GM04504 (cell line): ENCODE results near the gene BRD3OS.
A peak's percentile ranks its signal among the peaks of the same experiment; 100 is the strongest.
"Not testable (repeated sequence)": the region's sequence is repeated elsewhere in the genome, so short reads cannot be mapped to it uniquely, and the experiment has no call there.

Source experiments
- DNase-seq: peaks from one replicate; pipeline ENCODE4 v3.0.0-alpha.2; 2012; ENCODE audit warnings: low read depth

BRD3OS gene

DNA sequence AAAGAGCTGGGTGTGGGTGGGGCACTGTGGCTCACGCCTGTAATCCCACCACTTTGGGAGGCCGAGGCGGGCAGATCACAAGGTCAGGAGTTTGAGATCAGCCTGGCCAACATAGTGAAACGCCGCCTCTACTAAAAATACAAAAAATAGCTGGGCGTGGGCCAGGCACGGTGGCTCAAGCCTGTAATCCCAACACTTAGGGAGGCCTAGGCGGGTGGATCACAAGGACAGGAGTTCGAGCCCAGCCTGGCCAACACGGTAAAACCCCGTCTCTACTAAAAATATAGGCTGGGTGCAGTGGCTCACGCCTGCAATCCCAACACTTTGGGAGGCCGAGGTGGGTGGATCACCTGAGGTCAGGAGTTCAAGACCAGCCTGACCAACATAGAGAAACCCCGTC is 36.5 kb upstream of the BRD3OS start:
- DNase-seq, result not testable (repeated sequence)

DNA sequence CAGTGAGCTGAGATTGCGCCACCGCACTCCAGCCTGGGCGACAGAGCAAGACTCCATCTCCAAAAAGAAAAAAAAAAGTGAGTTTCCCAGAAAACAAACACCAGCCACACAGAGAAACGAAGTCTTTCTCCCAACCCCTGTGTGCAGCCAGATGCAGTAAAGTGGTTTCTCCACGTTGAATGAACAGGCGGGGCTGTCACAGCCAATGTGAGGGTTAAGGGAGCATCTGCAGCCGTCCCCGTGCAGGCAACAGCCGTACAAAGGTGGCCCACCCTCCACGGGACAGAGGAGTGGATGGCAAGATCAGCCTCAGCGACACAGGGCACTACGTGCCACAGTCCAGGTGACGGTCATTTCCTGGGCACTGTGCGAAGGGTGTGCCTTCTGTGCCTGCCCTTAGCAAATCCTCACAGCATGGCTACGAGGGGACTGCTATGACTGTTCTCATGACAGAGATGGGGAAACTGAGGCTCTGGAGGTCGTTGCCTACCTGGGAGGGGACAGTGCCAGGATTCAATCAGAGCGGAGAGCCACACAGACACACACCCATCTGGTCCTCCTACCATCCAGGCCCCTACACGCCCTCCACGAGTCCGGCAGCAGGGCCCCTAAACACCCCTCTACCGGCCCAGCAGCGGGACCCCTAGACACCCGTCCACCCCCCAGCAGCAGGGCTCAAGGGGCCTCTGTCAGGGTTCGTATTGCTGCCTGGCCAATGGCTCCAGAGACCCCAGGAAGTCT is 35.5 kb upstream of the BRD3OS start:
- DNase-seq, result no peak

DNA sequence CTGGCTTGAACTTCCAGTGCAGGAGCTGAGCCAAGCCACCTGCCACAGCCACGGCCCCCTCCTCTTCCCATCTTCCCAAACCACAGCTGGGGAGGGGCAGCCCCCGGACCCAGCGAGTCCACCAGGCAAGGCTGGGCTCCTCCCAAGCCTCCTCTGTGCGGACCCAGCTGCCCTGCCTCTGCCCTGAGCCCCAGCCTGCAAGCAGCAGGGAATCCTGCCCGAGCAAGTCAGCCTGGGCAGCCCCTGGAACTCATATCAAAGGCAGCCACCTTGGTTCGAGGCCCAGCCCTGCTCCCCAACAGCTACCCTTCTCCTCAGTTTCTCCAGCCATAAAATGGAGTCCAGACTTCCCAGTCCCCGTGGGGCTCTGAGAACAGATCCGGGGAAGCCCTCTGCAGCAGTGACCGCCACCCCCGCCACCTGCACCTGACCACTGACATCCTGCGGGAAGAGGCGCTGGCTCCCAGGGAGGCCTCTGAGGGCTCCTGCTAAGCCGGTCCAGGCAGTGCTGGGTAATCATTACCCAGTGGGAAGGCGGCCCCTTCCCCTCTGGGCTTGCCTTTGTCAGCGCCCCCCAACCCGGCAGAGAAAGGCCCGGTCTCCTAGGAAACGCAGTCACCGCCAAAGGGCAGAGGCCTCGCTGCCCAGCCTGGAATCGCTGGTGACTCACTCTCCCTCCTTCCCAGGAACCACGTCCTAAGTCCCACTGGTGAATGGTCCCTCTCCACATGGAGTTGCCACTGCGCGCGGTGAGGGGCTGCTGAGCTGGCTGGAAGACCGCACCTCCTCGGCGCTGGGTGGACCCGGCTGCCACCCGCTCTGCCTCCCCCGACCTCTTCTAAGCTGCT is 34.7 kb upstream of the BRD3OS start:
- peak; percentile 57 for DNase-seq

DNA sequence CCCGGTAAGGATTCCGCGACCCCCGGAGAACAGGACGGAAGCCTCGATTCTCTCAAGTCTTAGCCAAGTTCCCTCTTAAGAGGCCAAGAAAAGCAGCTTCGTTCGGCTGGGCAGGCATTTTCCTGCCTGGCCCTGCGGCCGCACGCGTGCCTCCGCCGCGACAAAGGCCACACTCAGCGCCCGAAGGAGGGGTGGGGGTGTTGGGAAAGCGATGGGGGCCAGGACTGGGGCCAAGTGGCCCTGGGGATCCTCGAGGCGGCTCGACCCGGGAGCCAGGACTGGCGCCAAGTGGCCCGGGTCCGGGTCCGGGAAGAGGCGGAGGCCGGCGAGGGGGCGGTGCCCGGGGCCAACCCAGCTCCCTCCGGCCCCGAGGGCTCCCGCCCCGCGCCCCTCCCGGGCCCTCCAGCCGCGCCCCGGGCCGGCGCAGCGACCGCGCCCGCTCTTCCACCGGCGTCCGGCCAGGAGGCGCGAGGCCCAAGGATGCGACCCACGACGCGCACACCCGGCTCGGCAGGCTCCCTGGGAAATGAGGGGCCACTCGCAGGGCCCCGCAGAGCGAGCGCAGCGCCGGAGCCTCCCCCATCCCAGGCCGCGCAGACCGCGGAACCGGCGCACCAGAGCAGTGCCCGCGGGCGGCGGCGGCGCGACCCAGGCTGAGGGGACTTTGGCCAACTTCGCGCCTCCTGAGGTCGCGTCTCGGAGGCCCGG is 33.9 kb upstream of the BRD3OS start:
- no peak for DNase-seq

DNA sequence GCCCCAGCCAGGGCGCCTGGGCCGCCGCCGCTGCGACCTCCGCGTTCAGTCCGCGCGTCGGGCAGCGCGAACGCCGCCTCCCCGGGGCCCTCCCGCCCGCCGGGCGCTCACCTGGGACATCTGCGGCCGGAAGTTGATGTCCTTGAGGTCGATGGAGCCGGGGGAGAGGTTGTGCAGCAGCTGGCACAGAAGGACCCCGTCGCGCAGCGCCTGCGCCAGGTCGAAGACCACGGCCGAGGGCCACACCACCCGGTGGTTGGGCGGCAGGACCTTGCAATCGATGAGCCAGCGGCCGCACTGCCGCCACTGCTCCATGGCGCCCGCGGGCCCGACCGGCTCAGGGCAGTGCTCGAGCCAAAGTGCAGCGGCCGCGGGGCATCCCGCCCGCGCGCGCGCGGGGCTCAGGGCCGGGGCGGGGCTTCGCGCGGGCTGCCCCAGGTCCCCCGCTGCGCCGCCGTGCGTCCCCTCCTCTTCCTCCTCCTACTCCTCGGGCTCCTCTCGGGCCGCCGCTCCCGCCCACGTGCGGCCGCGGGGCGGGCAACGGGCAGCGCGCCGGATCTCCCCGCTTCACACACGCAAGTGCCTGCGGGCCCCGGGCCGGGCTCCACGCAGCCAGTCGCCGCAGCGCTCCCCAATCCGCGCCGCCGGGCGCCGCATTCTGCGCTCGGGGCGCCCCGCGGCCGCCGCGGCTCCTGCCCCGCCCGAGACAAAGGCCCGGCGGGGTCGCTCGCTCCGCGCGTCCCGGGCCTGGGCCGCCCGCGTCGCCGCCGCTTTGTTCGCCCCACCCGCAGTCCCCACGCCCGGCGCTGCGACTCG is 33.1 kb upstream of the BRD3OS start, which contains the start of gene VAV2:
Gene VAV2, minus strand, starts transcription at position 361 of the 816 bp plus-strand sequence. Its CDS starts 46 bp downstream, at position 315.
- no peak for DNase-seq

DNA sequence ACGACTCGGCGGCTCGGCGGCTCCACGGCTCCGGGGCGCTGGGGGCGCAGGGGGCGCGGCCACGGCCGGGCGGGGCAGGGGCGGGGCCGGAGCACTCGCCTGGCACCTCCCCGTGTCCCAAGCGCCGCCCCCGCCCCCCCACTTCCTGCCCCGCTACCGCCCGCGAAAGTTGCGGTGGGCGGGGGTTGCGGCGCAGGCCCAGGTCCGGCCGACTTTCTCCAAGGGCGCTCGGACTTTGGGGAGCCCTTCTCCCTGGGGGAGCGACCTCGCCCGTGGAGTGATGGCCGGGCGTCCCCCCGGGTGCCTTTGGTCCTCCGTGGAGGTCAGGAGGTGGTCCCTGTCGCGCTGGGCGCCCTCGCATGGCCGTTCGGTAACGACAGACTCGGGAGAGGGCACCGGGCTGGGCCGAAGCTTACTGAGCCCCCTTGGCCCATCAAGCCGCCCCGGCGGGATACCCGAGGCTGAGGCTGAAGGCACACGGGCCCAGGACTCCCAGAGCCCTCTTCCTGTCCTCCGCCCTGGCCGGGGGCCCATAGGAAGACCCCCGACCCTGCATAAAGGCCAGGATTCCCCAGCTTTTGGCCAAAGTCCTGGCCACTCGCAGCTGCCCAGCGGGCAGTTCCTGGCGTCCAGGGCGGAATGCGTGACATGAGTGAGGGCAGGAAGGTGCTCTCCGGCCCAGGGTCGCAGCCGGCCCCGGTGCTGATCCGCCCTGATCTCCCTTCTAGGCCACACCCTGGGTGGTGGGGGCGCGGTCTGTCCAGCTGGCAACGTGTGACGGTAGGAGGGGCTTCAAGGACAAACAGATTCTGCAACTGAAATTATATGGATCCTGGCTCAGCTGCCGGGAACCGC is 32.3 kb upstream of the BRD3OS start:
- peak; percentile 85 for DNase-seq

DNA sequence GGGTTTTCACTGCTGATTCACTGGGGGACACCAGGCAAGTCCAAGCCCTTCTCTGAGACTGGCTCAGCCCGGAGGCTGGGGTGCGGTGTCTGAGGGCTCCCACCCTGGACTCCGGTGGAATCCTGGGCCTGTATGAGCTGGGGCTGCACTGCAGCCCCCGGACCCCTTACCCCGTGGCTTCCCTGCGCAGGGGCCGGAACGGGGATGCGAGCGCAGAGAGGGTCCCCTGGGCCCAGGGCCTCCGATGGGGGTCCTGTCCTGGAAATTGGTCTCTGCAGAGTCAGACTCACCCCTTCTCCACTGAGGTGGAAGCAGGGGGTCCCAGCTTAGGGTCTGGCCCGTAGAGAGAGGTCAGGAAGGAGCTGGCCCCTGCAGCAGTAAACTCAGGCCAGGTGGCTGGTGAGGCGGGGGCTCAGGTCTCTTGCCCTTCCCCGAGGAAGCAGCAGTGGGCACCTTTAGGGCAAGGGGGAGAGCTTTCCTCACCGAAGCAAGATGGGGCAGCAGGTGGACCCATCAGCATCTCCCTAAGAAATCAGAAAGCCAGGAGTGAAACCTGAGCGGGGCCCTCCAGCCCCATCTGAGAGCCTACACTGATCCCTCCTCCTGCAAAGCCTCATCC is 31.5 kb upstream of the BRD3OS start:
- DNase-seq, result no peak

DNA sequence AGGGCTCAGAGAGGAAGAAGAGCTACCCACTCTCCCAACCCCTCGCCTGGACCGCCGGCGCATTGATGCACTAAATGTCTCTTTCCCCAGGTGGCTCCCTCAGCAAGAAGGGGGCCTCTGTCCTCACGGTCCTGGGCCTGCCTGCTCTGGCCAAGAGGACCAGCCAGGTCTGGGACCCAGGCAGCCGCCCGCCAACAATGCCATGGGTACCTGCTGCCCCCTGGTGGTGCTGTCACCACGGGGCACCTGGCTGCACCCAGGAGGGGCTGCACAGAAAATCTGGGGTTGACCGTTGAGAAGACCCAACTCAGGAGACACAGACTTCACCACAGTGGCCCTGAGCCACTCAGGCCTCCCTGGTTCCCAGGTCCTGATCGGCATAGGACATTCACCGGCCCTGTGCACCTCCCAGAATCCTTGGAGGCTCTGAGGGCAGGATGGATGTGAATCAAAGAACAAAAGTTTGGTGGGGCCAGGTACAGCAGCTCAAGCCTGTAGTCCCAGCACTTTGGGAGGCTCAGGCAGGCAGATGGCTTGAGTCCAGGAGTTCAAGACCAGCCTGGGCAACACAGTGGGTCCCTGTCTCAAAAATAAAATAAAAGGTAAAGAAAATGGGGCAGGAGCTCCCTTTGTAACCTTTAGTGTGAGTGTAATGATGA is 30.8 kb upstream of the BRD3OS start:
- DNase-seq, result no peak

DNA sequence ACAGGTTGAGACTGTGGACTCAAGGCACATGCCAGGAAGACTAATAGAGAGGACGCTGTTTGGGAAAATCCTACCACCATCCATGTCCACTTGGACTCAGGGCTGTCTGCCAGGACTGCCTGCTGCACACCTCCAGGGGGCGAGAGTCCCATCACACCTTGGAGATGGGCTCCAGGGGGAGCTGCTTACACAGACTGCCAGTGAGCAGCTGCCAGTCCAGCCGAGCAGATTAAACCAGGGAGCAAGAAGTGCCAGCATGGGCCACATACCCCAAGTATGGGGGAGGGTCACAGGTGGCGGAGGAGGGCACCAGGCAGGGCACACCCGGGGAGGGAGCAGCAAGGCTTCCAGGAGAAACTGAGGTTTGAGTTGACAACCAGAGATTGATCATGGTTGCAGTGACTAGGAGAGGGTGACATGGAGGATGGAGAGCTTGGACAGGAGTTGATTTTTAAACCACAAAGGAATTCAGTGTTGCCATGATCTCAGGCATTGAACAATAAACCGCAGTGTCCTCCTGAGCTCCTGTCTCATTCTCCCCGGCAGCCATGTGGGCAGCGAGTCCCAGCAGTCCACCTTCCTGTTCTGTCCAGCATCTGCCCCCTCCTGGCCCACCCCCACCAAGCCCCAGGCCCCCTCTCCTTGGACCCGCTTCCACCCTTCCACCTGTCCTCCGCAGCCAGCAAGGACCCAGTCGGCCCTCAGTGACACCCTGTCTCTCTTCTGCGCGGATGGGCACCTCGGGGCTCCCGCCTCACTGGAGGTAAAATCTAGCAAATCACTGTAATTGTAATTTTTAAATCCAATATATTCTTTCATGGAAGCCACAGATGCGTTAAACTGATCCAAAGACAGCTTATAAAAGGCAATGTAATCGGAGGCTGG is 30.0 kb upstream of the BRD3OS start:
- no peak for DNase-seq

DNA sequence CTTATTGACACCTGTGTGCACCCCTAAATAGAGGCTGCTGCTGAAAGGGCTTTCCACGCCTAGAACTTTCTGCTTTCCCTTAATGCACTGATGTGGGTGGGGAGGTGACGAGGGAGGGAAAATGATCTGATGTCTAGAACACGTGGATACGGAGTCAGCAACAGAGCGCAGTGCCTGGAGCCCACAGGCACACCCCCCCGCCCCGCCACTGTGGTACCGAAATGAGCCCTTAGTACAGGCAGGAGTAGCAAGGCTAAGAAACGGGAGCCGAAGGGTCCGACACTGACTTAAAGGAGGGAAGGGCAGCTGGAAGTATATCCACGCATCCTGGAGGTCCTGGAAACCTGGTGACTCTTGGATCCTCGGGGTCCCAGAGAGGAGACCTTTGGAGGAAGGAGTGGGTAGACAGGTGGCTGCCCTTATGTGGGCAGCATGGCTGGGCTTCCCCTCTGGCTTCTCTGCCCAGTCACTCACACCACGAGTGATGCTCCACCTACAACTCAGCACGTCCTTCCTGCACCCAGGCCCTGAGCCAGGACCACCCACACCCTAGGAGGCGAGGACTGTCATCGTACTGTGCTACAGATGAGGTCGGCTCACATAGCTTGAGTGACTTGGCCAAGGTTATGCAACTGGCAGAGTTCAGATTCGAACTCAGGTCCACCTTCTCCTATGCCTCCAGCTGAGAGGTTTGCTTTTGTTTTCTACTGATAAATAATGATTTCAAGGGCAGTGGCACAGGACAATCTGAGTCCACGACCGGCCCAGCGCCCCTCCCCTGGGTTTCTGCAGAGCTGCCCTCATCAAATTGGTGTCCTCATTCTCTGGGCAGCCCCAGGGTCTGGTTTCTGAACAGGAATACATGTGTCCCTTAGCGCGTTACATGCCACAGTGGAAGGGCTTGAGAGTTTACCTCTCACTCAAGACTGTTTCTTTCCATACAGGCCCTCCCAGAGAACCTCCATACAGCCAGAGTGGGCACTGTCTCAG is 28.5 kb upstream of the BRD3OS start:
- DNase-seq, result no peak

DNA sequence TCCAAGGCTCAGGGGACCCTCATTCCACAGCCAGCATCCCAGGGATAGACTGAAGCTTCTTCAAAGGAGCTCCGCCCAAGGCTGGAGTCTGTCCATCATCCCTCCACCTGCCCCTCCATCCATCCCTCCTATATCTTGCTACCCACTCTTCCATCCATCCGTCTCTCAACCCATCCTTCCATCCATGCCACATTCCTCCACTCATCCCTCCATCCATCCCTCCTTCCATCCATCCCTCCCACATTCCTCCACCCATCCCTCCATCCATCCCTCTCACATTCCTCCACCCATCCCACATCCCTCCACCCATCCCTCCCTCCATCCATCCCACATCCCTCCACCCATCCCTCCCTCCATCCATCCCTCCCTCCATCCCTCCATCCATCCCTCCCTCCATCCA is 27.7 kb upstream of the BRD3OS start:
- DNase-seq, result no peak

DNA sequence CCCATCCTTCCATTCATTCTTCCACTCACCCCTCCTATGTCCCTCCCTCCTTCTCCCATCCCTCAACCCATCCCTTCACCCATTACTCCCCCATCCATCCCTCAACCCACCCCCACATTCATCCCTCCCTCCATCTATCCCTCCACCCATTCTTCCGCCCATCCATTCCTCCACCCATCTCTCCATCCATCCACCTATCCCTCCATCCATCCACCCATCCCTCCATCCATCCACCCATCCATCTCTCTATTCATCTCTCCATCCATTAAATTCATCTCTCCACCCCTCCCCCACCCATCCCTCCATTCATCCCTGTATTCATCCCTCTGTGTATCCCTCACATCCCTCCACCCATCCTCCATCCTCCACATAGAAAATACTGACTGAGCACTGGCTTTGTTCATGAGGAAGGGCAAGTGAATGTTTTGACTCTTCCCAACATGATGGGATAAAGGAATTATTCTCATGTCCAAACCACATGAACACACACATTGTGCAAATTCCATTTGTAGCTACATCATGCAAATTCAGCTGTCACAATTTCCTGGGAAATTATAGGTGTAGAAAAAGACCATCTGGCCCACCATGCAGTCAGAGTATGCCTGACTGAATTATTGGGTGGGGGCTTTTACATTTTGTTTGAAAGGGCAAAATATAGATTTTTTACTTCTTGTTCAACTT is 26.2 kb upstream of the BRD3OS start:
- DNase-seq, result no peak

DNA sequence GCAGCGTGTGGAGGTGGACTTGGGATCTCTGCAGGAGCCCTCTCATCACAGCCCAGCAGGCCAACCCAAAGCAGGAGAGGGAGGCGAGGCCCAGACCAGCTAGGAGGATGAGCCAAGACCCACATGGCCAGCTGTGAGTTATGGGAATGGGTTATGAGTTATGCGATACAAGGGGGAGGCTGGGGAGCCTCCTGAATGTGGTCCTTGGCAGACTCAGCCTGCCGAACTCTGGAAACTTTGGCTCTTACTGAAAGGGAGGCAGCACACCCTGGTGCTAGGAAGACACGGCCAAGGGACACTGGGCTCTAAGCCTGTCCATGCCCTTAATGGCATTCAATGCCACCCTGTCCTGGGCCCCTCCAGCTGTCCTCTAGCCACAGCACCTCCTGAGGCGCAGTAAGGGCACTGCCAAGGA is 25.4 kb upstream of the BRD3OS start:
- no peak for DNase-seq

DNA sequence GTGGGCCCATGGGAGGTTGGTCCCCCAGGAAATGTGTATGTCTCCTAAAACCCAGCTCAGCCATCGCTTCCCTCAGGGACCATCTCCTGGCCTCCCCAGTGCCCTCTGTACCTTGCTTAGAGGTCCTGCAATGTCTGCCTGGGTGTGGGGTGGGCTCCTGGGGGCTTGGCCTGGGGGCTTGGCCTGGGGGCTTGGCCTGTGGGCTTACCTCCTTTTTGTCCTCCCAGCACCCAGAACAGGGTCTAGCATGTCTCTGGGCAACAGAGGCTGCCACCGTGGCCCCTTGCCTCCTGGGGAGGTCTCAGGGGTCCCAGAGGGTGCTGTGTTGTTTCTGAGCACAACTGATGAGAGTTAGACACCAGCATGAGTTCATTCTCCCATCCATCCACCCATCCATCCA is 22.5 kb upstream of the BRD3OS start:
- DNase-seq, result no peak

DNA sequence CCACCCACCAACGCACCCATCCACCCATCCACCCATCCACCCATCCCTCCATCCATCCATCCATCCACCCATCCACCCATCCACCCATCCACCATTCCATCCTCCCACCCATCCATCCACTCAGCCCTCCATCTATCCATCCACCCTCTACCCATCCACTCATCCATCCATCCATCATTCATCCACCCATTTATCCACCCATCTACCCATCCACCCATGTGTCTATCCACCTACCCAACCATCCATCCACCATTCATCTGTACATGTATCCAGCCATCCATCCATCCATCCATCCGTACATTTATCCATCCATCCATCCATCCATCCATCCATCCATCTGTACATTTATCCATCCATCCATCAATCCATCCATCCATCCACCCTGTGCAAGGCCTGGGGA is 22.0 kb upstream of the BRD3OS start:
- no peak for DNase-seq

DNA sequence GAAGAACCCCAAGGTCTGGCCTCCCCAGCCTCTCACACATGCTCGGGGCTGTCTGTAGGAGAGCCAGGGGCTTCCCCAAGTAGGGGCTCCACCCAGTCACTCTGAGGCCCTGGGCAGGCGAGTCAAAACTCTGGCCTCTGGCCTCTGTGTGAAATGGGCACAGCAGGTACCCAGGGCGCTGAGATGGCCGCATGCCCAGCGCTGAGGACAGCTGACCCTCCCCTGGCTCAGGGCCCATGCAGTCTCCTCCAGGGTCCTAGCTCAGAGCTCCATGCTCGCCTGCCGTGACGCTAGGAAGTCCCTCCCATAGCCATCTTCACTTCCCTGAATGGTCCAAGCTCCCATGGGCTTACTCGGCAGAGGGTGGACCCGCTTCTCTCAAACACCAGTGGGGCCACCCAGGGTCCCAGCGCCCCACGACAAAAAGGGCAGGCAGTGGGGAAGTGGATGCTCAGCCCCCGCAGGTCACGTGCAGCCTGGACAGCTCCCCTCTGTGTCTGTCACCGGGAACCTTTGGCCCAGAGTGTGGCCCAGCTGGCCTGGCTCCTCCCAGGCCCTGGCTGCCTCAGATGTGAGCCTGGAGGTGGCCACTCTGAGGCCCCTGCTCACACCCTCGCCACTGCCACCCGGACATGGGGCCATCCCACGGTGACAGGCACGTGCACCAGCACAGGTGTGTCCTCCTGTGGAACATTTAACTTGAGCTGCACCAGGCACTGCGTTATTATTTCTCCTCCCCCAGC is 21.0 kb upstream of the BRD3OS start:
- DNase-seq, result no peak
